H9 (cell line): Measurements from ENCODE around the gene ELOVL6. TPM values are rescaled to one million over a fixed set of nuclear protein-coding genes. Genes with fewer than 3 reads are reported as not detected.

ENCODE experiments used
- DNase-seq: peaks from one replicate; pipeline ENCODE4 v3.0.0-alpha.2; 2017
- H2AFZ ChIP-seq: one replicate; pipeline ENCODE4 v1.6.1; 2013; ENCODE audit warnings: mild to moderate bottlenecking, low read length, control low read depth, moderate library complexity
- H2AK5ac ChIP-seq: 2 replicates; pipeline ENCODE4 v1.6.1; 2013; ENCODE audit warnings: low read length, control low read depth, mixed read lengths; ENCODE audit not compliant: insufficient read length
- H2BK120ac ChIP-seq: one replicate; pipeline ENCODE4 v1.6.1; 2013; ENCODE audit warnings: low read depth, mild to moderate bottlenecking, low read length, control low read depth, inconsistent platforms; ENCODE audit not compliant: poor library complexity, severe bottlenecking
- H2BK12ac ChIP-seq: 2 replicates; pipeline ENCODE4 v1.6.1; 2013; ENCODE audit warnings: low read length, control low read depth, mixed read lengths, low read depth; ENCODE audit not compliant: insufficient read length
- H2BK15ac ChIP-seq: 2 replicates; pipeline ENCODE4 v1.6.1; 2013; ENCODE audit warnings: low read depth, low read length, control low read depth
- H2BK20ac ChIP-seq: one replicate; pipeline ENCODE4 v1.6.1; 2013; ENCODE audit warnings: low read depth, mild to moderate bottlenecking, low read length, control low read depth, inconsistent platforms; ENCODE audit not compliant: poor library complexity, severe bottlenecking
- H2BK5ac ChIP-seq: 2 replicates; pipeline ENCODE4 v1.6.1; 2013; ENCODE audit warnings: low read length, control low read depth, mixed read lengths; ENCODE audit not compliant: insufficient read length
- H3K14ac ChIP-seq: 2 replicates; pipeline ENCODE4 v1.6.1; 2013; ENCODE audit warnings: low read length, control low read depth; ENCODE audit not compliant: insufficient read depth
- H3K18ac ChIP-seq: 2 replicates; pipeline ENCODE4 v1.6.1; 2013; ENCODE audit warnings: low read depth, mild to moderate bottlenecking, mixed read lengths, low read length, control low read depth; ENCODE audit not compliant: insufficient read length
- H3K23ac ChIP-seq: 2 replicates; pipeline ENCODE4 v1.6.1; 2013; ENCODE audit warnings: low read length, control low read depth, mixed read lengths, low read depth; ENCODE audit not compliant: insufficient read length
- H3K23me2 ChIP-seq: 2 replicates; pipeline ENCODE4 v1.6.1; 2013; ENCODE audit warnings: low read depth, mild to moderate bottlenecking, mixed read lengths, low read length, control low read depth; ENCODE audit not compliant: insufficient read length, poor library complexity, severe bottlenecking
- H3K27ac ChIP-seq: 2 replicates; pipeline ENCODE4 v1.5.1; 2013; ENCODE audit warnings: low read length, control low read depth, mixed read lengths, low read depth; ENCODE audit not compliant: insufficient read length
- H3K27me3 ChIP-seq: 2 replicates; pipeline ENCODE4 v1.6.1; 2013; ENCODE audit warnings: low read length, control low read depth, inconsistent platforms; ENCODE audit not compliant: insufficient read depth
- H3K4ac ChIP-seq: 2 replicates; pipeline ENCODE4 v1.6.1; 2013; ENCODE audit warnings: low read depth, mild to moderate bottlenecking, control low read depth, inconsistent platforms, low read length, moderate library complexity
- H3K4me1 ChIP-seq: 2 replicates; pipeline ENCODE4 v1.6.1; 2013; ENCODE audit warnings: low read length, control low read depth, inconsistent platforms; ENCODE audit not compliant: insufficient read depth
- H3K4me2 ChIP-seq: 2 replicates; pipeline ENCODE4 v1.6.1; 2013; ENCODE audit warnings: low read length, control low read depth, mixed read lengths; ENCODE audit not compliant: insufficient read length, insufficient read depth
- H3K56ac ChIP-seq: 2 replicates; pipeline ENCODE4 v1.6.1; 2013; ENCODE audit warnings: low read depth, mild to moderate bottlenecking, mixed read lengths, low read length, control low read depth; ENCODE audit not compliant: insufficient read length
- H3K79me1 ChIP-seq: 2 replicates; pipeline ENCODE4 v1.6.1; 2013; ENCODE audit warnings: low read depth, mild to moderate bottlenecking, moderate library complexity, low read length, control low read depth, inconsistent platforms; ENCODE audit not compliant: insufficient read depth, poor library complexity, severe bottlenecking
- H3K79me2 ChIP-seq: 2 replicates; pipeline ENCODE4 v1.6.1; 2013; ENCODE audit warnings: low read length, control low read depth, inconsistent platforms; ENCODE audit not compliant: insufficient read depth
- H3K9ac ChIP-seq: 2 replicates; pipeline ENCODE4 v1.6.1; 2013; ENCODE audit warnings: low read length, control low read depth, mixed read lengths; ENCODE audit not compliant: insufficient read length; ENCODE audit errors: extremely low read depth
- H3K9me3 ChIP-seq: one replicate; pipeline ENCODE4 v1.6.1; 2013; ENCODE audit warnings: low read depth, low read length, inconsistent platforms; ENCODE audit not compliant: control insufficient read depth
- H3T11ph ChIP-seq: one replicate; pipeline ENCODE4 v1.6.1; 2013; ENCODE audit warnings: mild to moderate bottlenecking, low read length, control low read depth, inconsistent platforms
- H4K20me1 ChIP-seq: one replicate; pipeline ENCODE4 v1.6.1; 2013; ENCODE audit not compliant: control insufficient read depth, insufficient read length, insufficient read depth
- H4K5ac ChIP-seq: 2 replicates; pipeline ENCODE4 v1.6.1; 2013; ENCODE audit warnings: low read depth, mild to moderate bottlenecking, mixed read lengths, low read length, control low read depth; ENCODE audit not compliant: insufficient read length
- H4K8ac ChIP-seq: replicated peaks from 2 replicates; pipeline ENCODE4 v1.6.1; 2013; ENCODE audit warnings: low read length, control low read depth, mixed read lengths, low read depth; ENCODE audit not compliant: insufficient read length
- H4K91ac ChIP-seq: 2 replicates; pipeline ENCODE4 v1.6.1; 2013; ENCODE audit warnings: low read depth, mild to moderate bottlenecking, moderate library complexity, mixed read lengths, low read length, control low read depth; ENCODE audit not compliant: insufficient read length
- H3K27ac Mint-ChIP-seq, 3 experiments: 2 replicates in 2 of 3; 3 replicates in 1 of 3; pipeline ENCODE4 v1.8.0; 2020 to 2021; ENCODE audit warnings: mixed read lengths in 3 of 3, mild to moderate bottlenecking in 1 of 3, moderate library complexity in 1 of 3
- H3K27me3 Mint-ChIP-seq: 2 replicates; pipeline ENCODE4 v1.8.0; 2021; ENCODE audit warnings: low read depth, mild to moderate bottlenecking, moderate library complexity, mixed read lengths
- H3K36me3 Mint-ChIP-seq, 3 experiments: 2 replicates in 2 of 3; 3 replicates in 1 of 3; pipeline ENCODE4 v1.8.0; 2020 to 2021; ENCODE audit warnings: low read depth in 3 of 3, mixed read lengths in 3 of 3; ENCODE audit not compliant: insufficient read depth in 1 of 3
- H3K4me1 Mint-ChIP-seq, 2 experiments: 2 replicates each; pipeline ENCODE4 v1.8.0; 2020; ENCODE audit warnings: mixed read lengths in 2 of 2
- H3K4me3 Mint-ChIP-seq, 2 experiments: 2 replicates in 1 of 2; 3 replicates in 1 of 2; pipeline ENCODE4 v1.8.0; 2020 to 2021; ENCODE audit warnings: mild to moderate bottlenecking in 2 of 2, mixed read lengths in 2 of 2, moderate library complexity in 1 of 2
- H3K9me3 Mint-ChIP-seq, 2 experiments: 2 replicates in 1 of 2; 3 replicates in 1 of 2; pipeline ENCODE4 v1.8.0; 2020; ENCODE audit warnings: mild to moderate bottlenecking in 2 of 2, mixed read lengths in 2 of 2, moderate library complexity in 1 of 2
- CTCF ChIP-seq: fragments of 200-600 bp; sonication (generic); conservative IDR thresholded peaks from 3 replicates; pipeline ENCODE4 v1.8.0; 2021; ENCODE audit warnings: antibody characterized with exemption, mild to moderate bottlenecking
- WGBS: extraction: QIAGEN DNeasy Blood & Tissue Kit; methylation state at CpG from one replicate; pipeline ENCODE4 v1.1.7; 2013; ENCODE audit warnings: missing lambda C conversion rate, low lambda C conversion rate, mixed read lengths; ENCODE audit not compliant: insufficient read length; ENCODE audit errors: extremely low coverage; 5-methylcytosine and 5-hydroxymethylcytosine counted together
- total RNA-seq: library from RNA; stranded (reverse); gene quantifications from 2 replicates; pipeline ENCODE4 v1.2.1, GENCODE V29; 2021

ELOVL6 gene
- total RNA-seq, 1 experiment from 2014 or later: 64.6 TPM

GRCh38 chr4:110208419-110208818 is 10.0 kb upstream of the ELOVL6 start:
- H3K4ac ChIP-seq: no peak overlapping the region
- Mint-ChIP-seq H3K27ac (no peak overlapping the region), H3K4me3 (no peak overlapping the region), H3K27me3 (no peaks in the 10 kb centered on the region; the same call in 1 of the 2 replicates), H3K36me3 (no peaks in the 10 kb centered on the region), H3K4me1 (peaks cover 9 to 10% of the 10 kb centered on the region in 2 experiments), H3K9me3 (no peaks in the 10 kb centered on the region; a peak in 1 of 5 replicates)
- no peak overlapping the region for H2AFZ ChIP-seq
- no peak for TF ChIP-seq CTCF
- H3T11ph ChIP-seq: no peak overlapping the region
- DNase-seq: no peak
- H3K79me1 ChIP-seq: no peaks in the 10 kb centered on the region
- no peak overlapping the region for H2BK12ac ChIP-seq
- no peak overlapping the region for H3K18ac ChIP-seq
- no peak overlapping the region for H3K14ac ChIP-seq
- H3K9ac ChIP-seq: no peak overlapping the region
- no peak overlapping the region for H4K5ac ChIP-seq
- no peaks in the 10 kb centered on the region for H3K4me1 ChIP-seq
- no peaks in the 10 kb centered on the region for H3K9me3 ChIP-seq
- H3K79me2 ChIP-seq: no peaks in the 10 kb centered on the region
- no peak overlapping the region for H4K91ac ChIP-seq
- no peak overlapping the region for H3K27ac ChIP-seq
- no peak overlapping the region for H2AK5ac ChIP-seq
- H2BK5ac ChIP-seq: no peak overlapping the region
- no peak overlapping the region for H2BK120ac ChIP-seq
- no peak overlapping the region for H2BK20ac ChIP-seq
- no peak overlapping the region for H4K8ac ChIP-seq
- H3K4me2 ChIP-seq: no peak overlapping the region
- H3K23ac ChIP-seq: no peak overlapping the region
- H3K56ac ChIP-seq: no peak overlapping the region
- H3K27me3 ChIP-seq: no peaks in the 10 kb centered on the region
- no CpG with 5 or more reads among the region's 6 CpGs for WGBS
- no peaks in the 10 kb centered on the region for H4K20me1 ChIP-seq
- H3K23me2 ChIP-seq: no peaks in the 10 kb centered on the region
- H2BK15ac ChIP-seq: no peak overlapping the region
